ENCODE results near the gene SLC66A1.

SLC66A1 gene

DNA sequence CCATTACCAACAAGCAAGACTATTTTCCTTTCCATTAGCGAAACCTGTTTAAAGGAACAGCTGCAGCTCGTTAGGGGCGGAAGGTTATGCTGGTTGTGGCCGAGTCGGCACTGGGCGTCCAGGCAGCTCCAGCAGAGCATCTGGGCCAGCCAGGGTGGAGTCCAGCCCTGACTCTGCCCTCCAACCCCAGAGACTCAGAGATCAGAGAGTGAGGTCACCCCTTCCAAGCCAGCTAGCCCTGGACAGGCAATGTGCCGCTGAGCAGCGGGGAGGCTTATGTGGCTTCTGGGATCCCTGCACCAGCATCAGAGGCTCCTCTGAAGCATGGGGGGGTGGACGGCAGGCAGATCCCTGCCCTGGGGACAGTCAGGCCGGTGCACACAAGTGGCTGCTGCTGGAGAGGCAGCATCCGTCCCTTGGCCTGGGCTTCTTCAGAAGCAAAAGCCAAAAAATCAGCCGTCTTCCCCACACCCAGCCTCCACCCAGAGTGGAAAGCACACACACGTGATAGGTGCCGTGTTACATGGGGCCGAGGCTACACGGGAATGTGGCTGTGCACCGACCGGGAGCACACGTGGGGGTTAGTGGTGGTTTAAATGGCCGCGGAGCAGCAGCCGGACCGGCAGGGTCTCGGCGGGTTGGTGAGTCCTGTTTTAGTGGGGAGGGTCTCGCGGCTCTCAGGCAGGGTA, 30.1 kb downstream of the SLC66A1 start:
- Histone ChIP-seq H3K4me3 (no peak overlapping the region), H3K27ac (no peak overlapping the region), H3K4me1 (peaks cover 11% of the 10 kb centered on the region), H3K9me3 (no peaks in the 10 kb centered on the region), H3K9ac (no peak overlapping the region), H3K36me3 (peaks cover 84% of the 10 kb centered on the region), H3K27me3 (no peaks in the 10 kb centered on the region), H4K20me1 (peaks cover 26% of the 10 kb centered on the region; the same call in 1 of the 2 replicates), H3K4me2 (no peak overlapping the region)
- no peak for TF ChIP-seq Cebpa-rat (IDR thresholded peaks at IDR 0.05)

DNA sequence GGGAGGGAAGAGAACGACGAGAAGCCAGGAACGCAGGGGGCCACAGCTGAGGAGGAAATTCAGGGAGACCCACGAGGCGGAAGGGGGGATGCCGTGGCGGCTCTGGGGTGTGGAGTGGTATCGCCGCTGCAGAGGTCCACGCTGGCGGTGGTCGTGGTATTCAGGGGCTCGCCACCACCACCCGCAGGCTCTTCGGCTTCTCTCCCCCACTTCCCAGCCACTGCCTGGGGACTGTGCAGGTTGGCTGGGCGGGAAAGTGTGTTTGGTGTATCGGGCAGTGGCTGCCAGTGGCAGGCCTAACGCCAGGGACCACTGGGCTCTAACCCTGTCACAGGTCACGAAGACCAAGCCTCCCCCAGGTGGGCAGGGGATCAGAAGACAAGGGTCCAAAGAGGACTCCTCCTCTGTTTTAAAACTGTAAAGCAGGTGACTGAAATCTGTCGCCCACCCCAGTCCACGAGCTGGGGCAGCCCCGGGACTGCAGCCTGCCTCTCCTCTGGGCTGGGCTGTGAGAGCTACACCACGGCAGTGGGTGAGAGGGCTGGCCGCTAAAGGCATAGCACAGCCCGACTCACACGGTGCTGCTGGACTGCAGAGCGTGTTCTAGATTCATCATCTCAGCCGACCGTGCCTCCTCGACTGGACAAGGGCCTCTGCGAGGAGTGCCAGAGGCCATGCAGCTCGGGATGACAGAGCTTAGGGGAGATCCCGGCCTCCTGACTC, 30.9 kb downstream of the SLC66A1 start:
- H3K4me3 ChIP-seq, result no peak overlapping the region
- H3K27ac ChIP-seq, result no peak overlapping the region
- H4K20me1 ChIP-seq, result peaks cover 29% of the 10 kb centered on the region
- H3K9ac ChIP-seq, result no peak overlapping the region
- H3K4me2 ChIP-seq, result no peak overlapping the region
- no peaks in the 10 kb centered on the region for H3K9me3 ChIP-seq
- H3K36me3 ChIP-seq, result peaks cover 75% of the 10 kb centered on the region
- H3K4me1 ChIP-seq, result peaks cover 11% of the 10 kb centered on the region
- H3K27me3 ChIP-seq, result no peaks in the 10 kb centered on the region
- TF ChIP-seq Cebpa-rat (IDR thresholded peaks at IDR 0.05), result no peak

DNA sequence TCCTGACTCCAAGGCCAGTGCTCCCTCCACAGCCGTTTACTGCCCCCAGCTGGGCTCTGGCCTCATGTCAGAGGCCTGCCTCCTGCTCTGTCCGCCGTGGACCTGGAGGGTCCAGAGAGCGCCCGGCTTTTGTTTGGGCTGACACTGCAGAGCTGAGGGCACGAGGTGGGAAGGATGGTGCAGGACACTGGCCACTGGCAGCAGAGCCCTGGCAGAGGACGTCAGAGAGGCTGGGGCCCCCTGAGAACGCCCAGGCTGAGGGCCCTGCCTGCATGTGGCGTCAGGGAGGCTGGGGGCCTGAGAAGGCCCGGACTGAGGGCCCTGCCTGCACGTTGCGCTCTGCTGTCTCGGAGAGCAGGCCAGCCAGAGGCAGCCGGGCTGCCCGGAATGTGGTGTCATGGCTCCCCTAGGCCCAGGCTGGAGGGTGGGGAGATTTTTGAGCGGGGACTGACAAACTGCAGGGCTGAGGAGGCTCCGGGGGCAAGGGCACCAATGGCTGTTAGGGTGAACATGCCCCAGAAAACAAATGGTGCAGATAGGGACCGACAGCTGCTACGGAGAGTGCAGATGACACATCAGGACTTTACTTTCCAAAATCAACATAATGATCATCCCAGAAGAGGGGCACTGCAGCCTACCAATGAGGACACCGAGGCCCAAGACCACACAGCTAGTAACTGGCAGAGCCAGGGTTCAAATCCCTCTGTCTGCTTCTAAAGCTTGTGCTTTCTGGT, 31.7 kb downstream of the SLC66A1 start:
- TF ChIP-seq Cebpa-rat (IDR thresholded peaks at IDR 0.05), result no peak
- Histone ChIP-seq H3K27ac (no peak overlapping the region), H3K4me3 (no peak overlapping the region), H3K36me3 (peaks cover 69% of the 10 kb centered on the region), H3K4me1 (peaks cover 18% of the 10 kb centered on the region), H3K27me3 (no peaks in the 10 kb centered on the region), H3K9me3 (no peaks in the 10 kb centered on the region), H4K20me1 (peaks cover 36% of the 10 kb centered on the region), H3K9ac (no peak overlapping the region), H3K4me2 (no peak overlapping the region)

DNA sequence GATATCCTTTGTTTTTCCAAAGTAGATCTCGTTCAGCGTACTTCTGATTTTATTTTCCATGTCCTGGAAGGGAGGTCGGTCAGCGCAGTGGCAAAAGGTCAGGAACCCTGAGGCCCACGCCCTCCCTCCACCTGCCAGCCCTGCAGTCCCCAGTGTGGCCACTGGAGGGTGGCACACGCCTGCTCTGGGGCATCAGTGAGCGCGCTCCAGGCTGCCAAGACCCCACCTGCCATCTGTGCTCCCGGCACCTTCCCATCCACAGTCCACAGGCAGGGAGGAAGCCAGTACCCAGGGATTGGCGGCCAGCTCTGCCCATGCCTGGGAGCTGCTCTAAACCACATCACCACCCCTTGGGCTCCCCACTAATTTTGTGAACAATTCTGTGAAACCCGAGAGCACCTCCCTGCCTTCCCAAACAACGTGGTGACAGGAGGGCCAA, 32.3 kb downstream of the SLC66A1 start:
- H4K20me1 ChIP-seq, result peaks cover 42% of the 10 kb centered on the region
- H3K4me3 ChIP-seq, result no peak overlapping the region
- H3K9me3 ChIP-seq, result no peaks in the 10 kb centered on the region
- H3K4me2 ChIP-seq, result no peak overlapping the region
- no peak overlapping the region for H3K9ac ChIP-seq
- no peaks in the 10 kb centered on the region for H3K27me3 ChIP-seq
- H3K27ac ChIP-seq, result no peak overlapping the region
- TF ChIP-seq Cebpa-rat (IDR thresholded peaks at IDR 0.05), result no peak
- peaks cover 69% of the 10 kb centered on the region for H3K36me3 ChIP-seq
- peaks cover 24% of the 10 kb centered on the region for H3K4me1 ChIP-seq

DNA sequence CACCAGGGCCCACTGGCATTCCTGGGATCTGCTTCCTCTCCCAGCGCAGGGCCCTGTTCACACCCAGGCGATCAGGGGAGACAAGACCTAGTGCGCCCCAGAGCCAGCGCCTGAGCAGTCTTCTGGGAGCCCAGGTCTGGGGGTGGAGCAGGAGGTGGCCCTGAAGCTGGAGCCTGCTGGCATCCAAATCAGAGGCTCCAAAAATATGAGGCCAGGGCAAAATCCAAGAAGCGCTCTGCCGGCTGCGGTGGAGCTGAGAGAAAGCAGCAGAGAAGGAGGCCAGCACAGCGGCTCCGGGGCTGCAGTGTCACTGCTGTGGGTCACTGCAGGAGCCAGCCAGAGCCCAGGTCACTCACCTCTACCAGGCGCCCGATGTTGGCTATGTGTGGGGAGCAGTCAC, 32.7 kb downstream of the SLC66A1 start:
- H3K27me3 ChIP-seq, result no peaks in the 10 kb centered on the region
- no peak overlapping the region for H3K4me2 ChIP-seq
- H4K20me1 ChIP-seq, result peaks cover 40% of the 10 kb centered on the region
- H3K9ac ChIP-seq, result no peak overlapping the region
- H3K36me3 ChIP-seq, result peaks cover 69% of the 10 kb centered on the region
- no peak for TF ChIP-seq Cebpa-rat (IDR thresholded peaks at IDR 0.05)
- H3K9me3 ChIP-seq, result no peaks in the 10 kb centered on the region
- no peak overlapping the region for H3K27ac ChIP-seq
- H3K4me1 ChIP-seq, result peaks cover 27% of the 10 kb centered on the region
- H3K4me3 ChIP-seq, result no peak overlapping the region

DNA sequence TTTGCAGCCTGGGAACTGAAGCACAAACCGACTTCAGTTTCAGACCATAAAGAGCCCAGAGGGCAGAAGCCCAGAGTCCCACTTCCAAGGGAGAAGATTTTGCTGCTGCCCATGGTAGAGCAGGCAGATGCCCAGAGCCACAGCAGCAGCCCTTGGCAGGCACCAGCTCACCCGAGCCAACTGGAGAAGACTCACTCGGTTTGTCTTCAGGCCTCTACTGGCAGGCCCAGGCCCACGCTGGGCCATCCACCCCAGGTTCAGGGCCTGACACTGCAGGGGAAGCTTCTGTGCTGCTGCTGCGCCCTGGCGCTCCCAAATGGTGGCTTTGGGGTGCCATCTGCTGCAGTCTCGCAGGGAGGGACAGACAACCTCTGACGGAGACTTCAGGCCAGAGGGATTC, 33.3 kb downstream of the SLC66A1 start:
- no peaks in the 10 kb centered on the region for H3K9me3 ChIP-seq
- no peaks in the 10 kb centered on the region for H3K27me3 ChIP-seq
- no peak overlapping the region for H3K4me3 ChIP-seq
- no peak overlapping the region for H3K4me2 ChIP-seq
- peaks cover 69% of the 10 kb centered on the region for H3K36me3 ChIP-seq
- H3K4me1 ChIP-seq, result peaks cover 27% of the 10 kb centered on the region
- 0 out of 2 replicates have a peak overlapping the region, but pooled peaks have one; percentile 29 for H3K9ac ChIP-seq
- H3K27ac ChIP-seq, result no peak overlapping the region
- H4K20me1 ChIP-seq, result peaks cover 35% of the 10 kb centered on the region
- TF ChIP-seq Cebpa-rat (IDR thresholded peaks at IDR 0.05), result no peak

DNA sequence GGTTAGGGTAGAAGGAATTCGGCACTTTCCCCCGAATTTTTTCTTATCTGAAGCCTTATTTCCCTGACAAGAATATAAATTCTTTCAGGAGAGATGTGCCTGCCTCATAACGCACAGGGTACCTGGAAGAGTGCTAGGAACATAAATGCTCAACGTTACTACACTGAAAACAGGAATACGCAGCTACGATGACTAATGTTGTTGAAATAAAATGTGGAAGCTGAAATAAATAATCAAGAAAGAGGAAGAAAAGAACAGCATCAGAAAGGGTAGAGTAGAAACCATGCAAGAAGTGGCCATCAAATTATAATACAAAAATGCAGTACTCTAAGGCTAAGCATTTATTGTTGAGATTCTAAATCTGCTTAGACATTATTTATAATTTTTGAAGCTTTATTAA, 33.9 kb downstream of the SLC66A1 start:
- Histone ChIP-seq H3K9me3 (no peaks in the 10 kb centered on the region), H3K4me2 (no peak overlapping the region), H3K4me3 (no peak overlapping the region), H3K9ac (no peak overlapping the region), H3K27ac (no peak overlapping the region), H3K27me3 (no peaks in the 10 kb centered on the region), H3K4me1 (peaks cover 27% of the 10 kb centered on the region), H3K36me3 (peaks cover 67% of the 10 kb centered on the region), H4K20me1 (peaks cover 35% of the 10 kb centered on the region)
- TF ChIP-seq Cebpa-rat (IDR thresholded peaks at IDR 0.05), result no peak

DNA sequence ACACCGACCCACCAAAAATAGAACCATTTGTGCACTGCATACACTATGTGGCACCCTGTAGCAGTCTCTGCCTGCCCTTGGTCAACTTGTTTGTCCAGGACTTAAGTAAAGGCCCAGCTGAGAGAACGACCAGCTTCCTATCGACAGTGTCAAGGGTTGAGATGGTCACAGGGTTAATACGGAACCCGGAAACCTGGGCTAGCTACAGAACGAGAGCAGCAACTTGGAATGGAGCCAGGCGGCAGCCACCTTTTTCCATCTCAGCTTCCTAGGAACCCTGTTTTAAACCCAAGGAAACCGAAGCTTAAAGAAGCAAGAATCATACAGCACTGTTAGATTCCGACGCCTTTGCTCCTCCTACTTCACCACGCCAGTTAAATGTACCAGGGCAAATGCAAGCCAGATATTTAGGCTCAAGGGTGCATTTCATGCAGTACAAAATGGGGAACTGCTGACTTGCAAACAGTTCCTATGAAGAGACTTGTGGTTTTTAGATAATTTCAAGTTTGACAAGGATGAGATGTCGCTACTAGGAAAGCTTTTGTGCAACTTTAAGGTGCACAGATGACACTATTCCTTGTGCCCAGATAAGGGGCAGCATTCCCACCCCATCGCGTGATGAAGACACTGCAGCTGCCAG, 35.5 kb downstream of the SLC66A1 start:
- Histone ChIP-seq H3K36me3 (peaks cover 68% of the 10 kb centered on the region), H3K27ac (no peak overlapping the region)

DNA sequence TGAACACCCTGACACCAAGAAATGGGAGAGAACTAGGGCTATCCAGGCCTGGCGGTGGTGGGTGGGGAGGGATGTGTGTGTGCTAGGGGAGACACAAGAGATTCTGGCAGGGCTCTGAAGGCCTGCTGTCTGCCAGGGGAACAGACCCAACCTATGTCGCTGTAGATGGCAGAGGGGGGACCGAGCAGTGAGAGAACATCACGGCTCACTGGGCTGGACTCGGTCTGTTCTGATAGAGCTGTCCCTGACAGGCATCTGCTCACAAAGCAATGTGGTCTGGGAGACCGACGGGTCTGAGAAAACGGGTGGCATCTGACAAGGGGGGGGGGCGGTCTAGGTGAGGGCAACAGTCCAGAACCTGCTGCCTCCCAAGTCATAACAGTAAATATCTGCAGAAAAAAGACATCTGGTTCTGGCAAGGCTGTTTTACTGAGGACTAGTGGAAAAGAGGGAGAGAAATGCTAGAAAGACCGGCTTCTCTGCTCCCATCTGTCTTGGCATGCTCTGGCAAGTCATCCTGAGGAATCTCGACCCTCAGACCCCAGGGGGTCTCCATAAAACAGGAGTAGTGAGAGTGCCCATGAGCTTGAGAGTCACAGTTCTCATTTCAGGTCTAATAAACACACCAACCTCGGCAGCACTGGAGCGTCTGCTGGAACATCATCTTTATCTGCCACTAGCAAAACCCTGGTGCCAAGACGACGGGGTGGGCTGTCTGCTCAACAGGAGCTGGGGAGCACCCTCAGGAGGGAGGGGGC, 36.5 kb downstream of the SLC66A1 start:
- H3K27me3 ChIP-seq, result no peaks in the 10 kb centered on the region
- H3K4me3 ChIP-seq, result no peak overlapping the region
- peaks cover 27% of the 10 kb centered on the region for H3K4me1 ChIP-seq
- no peaks in the 10 kb centered on the region for H3K9me3 ChIP-seq
- peaks cover 42% of the 10 kb centered on the region for H4K20me1 ChIP-seq
- TF ChIP-seq Cebpa-rat (IDR thresholded peaks at IDR 0.05), result no peak
- no peak overlapping the region for H3K9ac ChIP-seq
- 0 out of 2 replicates have a peak overlapping the region, but pooled peaks have one; percentile 32 for H3K27ac ChIP-seq
- H3K4me2 ChIP-seq, result peak overlapping the region; percentile 62
- H3K36me3 ChIP-seq, result peaks cover 68% of the 10 kb centered on the region

More for the DNA sequence above, 35.5 kb downstream of the SLC66A1 start:
- Histone ChIP-seq H3K9me3 (no peaks in the 10 kb centered on the region), H4K20me1 (peaks cover 38% of the 10 kb centered on the region), H3K9ac (no peak overlapping the region), H3K4me1 (peaks cover 27% of the 10 kb centered on the region), H3K27me3 (no peaks in the 10 kb centered on the region), H3K4me3 (no peak overlapping the region), H3K4me2 (peak overlapping the region; percentile 62)
- no peak for TF ChIP-seq Cebpa-rat (IDR thresholded peaks at IDR 0.05)
